NB4 (cell line): ENCODE data around the gene BACH2.

Experiments used
- CTCF ChIP-seq: IDR thresholded peaks from one replicate; pipeline ENCODE4 v1.5.1; 2012; ENCODE audit warnings: low read depth, low read length
- MYC ChIP-seq: IDR thresholded peaks from 2 replicates; pipeline ENCODE4 v1.6.1; 2011; ENCODE audit warnings: low read depth, low read length
- POLR2A ChIP-seq: IDR thresholded peaks from 2 replicates; pipeline ENCODE4 v1.6.1; 2011; ENCODE audit warnings: mild to moderate bottlenecking; ENCODE audit not compliant: insufficient read length; ENCODE audit errors: extremely low read depth
- TF ChIP-seq, protein P1 (sequence below): IDR thresholded peaks from 2 replicates; pipeline ENCODE4 v1.6.1; 2011; ENCODE audit warnings: low read depth, low read length

- no peak for TF ChIP-seq POLR2A
- TF ChIP-seq CTCF, result no peak
- no peak for TF ChIP-seq MYC
- TF ChIP-seq, protein P1, sequence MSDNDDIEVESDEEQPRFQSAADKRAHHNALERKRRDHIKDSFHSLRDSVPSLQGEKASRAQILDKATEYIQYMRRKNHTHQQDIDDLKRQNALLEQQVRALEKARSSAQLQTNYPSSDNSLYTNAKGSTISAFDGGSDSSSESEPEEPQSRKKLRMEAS, result no peak
Observed at GRCh38 chr6:89961481-89961880, 335.2 kb downstream of the BACH2 start.
